Measurements from ENCODE around the gene TUBB2B.
"Not testable (repeated sequence)": the region's sequence is repeated elsewhere in the genome, so short reads cannot be mapped to it uniquely, and the experiment has no call there.

Gene TUBB2B

GRCh38 chr6:3178666-3179065, 48.8 kb downstream of the TUBB2B start:
- not testable (repeated sequence) for DNase-seq

- DNase-seq: peak; percentile 35
Measured at GRCh38 chr6:3176562-3177355, 50.7 kb downstream of the TUBB2B start.

- no peak for DNase-seq
Measured at GRCh38 chr6:3175715-3176402, 51.6 kb downstream of the TUBB2B start.
